Neural progenitor cell (in vitro differentiated cells): Measurements from ENCODE around the gene AMBN.

Source experiments
- CTCF ChIP-seq: fragments of 200-600 bp; sonication (generic); IDR thresholded peaks from 2 replicates; pipeline ENCODE4 v1.5.1; 2017; ENCODE audit warnings: antibody characterized with exemption, mild to moderate bottlenecking
- EZH2 ChIP-seq: fragments of 200-600 bp; sonication (generic); IDR thresholded peaks from 2 replicates; pipeline ENCODE4 v1.6.1; 2017; ENCODE audit warnings: antibody characterized with exemption, mild to moderate bottlenecking, moderate library complexity
- EZH2phosphoT487 ChIP-seq: fragments of 200-600 bp; sonication (generic); IDR thresholded peaks from 2 replicates; pipeline ENCODE4 v1.6.1; 2017; ENCODE audit warnings: antibody characterized with exemption

DNA sequence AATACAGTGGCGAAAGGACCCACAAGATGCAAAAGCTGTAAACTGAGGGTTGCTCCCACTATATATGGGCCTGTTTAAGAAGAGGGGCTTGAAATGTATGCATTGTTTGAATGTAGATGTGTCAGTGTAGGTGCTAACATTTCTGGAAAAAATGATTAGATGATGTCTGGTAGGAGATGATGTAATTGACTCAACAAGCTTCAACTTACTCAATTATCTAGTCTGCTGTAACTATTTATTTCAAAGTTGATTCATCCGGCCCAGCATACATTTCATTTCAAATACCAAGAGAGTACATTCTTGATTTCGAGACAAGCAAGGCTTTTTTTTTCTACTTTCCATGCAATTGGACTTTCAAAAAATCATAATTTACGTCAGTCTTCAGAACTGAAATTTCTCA, 27.2 kb downstream of the AMBN start:
- no peak for TF ChIP-seq CTCF
- TF ChIP-seq EZH2 = no peak
- no peak for TF ChIP-seq EZH2phosphoT487
